ENCODE measurements around the gene KRTAP1-4.
"Not testable (repeated sequence)": the region's sequence is repeated elsewhere in the genome, so short reads cannot be mapped to it uniquely, and the experiment has no call there.

The KRTAP1-4 gene

DNA sequence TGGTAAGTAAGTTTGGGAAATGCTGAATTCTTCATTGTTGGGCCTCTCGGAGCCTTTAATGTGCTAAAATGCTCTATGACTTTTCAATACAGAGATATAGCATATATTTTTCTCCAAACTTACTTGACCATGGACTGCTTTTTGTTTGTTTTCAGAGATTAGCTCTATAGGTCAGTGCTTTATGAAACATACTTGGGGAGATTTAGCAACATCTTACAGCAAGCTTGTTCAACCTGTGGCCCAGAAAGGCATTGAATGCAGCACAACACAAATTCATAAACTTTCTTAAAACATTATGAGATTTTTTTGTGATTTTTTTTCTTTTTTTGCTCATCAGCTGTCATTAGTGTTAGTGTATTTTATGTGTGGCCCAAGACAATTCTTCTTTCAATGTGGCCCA lies 20.1 kb downstream of the KRTAP1-4 start:
- DNase-seq (ENCODE audit: low read depth, low spot score) = no peak
- H3K27ac ChIP-seq = no peak overlapping the region

- H3K27ac ChIP-seq = no peak overlapping the region
- DNase-seq (ENCODE audit: low read depth, low spot score) = no peak
Observed at GRCh38 chr17:41009301-41009760, 20.7 kb downstream of the KRTAP1-4 start.

DNA sequence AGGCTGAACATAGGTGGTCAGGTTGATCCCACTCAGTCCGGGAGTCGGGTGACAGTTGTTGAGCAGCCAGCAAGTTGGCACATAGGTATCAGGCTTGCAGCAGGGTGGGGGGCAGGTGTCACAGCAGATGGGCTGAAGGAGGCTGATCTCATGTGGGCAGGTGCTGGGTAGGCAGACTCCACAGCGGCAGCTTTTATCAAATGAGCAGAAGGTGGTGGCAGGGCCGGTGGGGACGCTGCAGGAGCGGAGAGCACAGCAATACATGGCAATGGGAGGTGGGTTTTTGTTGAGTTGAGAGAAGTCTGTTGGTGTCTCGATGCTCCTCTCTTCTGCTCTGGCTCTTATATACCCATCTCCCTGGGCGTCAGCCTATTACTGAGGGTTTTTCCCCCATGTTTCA lies 21.2 kb downstream of the KRTAP1-4 start, which contains the start of gene KRTAP3-1:
TSS of gene KRTAP3-1 (minus strand) at position 318 of the 400 bp plus-strand sequence. CDS start at position 264, 54 bp downstream.
- DNase-seq (ENCODE audit: low read depth, low spot score) = no peak
- H3K27ac ChIP-seq = no peak within 1 kb of the TSS

DNA sequence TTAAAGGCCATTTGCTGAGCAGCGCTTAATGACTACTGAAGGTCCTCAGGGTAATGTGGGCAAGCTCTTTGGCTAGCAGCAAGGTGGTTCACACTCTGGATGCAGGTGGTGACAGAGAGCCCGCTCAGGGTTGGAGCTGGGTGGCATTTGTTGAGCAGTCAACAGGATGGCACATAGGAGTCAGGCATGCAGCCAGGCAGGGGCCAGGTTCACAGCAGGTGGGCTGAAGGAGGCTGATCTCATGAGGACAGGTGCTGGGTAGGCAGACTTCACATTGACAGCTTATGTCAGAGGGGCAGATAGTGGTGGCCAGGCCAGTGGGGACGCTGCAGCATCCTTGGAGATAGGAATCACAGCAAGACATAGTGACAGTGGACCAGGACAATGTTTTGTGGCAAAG lies 25.6 kb downstream of the KRTAP1-4 start:
- DNase-seq (ENCODE audit: low read depth, low spot score) = no peak
- no peak overlapping the region for H3K27ac ChIP-seq

DNA sequence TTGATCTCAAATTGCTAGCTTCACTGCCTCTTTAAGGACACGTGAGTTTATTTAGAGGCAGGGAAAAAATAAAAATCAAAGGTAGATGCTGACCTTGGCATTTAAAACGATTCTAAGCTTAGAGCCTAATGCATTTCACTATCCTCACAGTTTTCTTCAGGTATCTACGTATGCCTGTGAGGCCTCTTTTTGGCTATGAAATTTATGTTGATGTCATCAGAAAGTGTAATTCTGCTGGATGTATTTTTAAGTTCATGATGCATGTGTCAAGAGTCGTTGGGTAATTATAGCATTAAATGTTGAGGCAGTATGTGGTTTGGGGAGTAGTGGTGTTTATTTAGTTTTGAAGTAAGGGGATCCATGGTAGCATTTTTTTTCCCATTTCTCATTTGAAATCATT lies 26.1 kb downstream of the KRTAP1-4 start:
- no peak overlapping the region for H3K27ac ChIP-seq
- DNase-seq (ENCODE audit: low read depth, low spot score) = no peak

- H3K27ac ChIP-seq = peak overlapping the region; percentile 32
- DNase-seq (ENCODE audit: low read depth, low spot score) = no peak
Observed at GRCh38 chr17:41002814-41003213, 27.2 kb downstream of the KRTAP1-4 start.

DNA sequence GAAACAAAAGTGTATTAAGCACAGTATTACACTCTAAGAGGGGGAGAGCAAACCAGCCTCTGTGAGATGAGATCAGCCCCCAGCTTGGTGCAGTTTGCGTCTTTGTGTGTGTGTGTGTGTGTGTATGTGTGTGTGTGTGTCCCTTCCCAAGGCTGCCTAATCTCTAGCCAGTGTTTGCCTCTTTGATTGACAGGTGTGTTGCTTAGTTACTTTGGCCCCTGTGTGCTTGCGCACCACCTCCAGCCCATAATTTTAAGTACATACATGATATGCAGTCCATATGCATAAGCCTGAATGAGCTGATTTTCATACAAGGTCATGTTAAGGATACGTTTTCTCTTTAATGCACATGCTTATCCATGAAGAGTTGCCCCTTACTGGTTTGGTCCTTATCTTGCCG lies 28.2 kb downstream of the KRTAP1-4 start:
- H3K27ac ChIP-seq = no peak overlapping the region
- DNase-seq (ENCODE audit: low read depth, low spot score) = no peak

- H3K27ac ChIP-seq; DNase-seq (ENCODE audit: low read depth, low spot score): not testable (repeated sequence)
Observed at GRCh38 chr17:40999563-40999962, 30.4 kb downstream of the KRTAP1-4 start, which contains the start of gene KRTAP3-2. TSS of gene KRTAP3-2 (minus strand) at chr17:40999906. CDS start at chr17:40999853, 53 bp downstream.

GRCh38 chr17:40997361-40997760 lies 32.6 kb downstream of the KRTAP1-4 start:
- H3K27ac ChIP-seq = no peak overlapping the region

DNA sequence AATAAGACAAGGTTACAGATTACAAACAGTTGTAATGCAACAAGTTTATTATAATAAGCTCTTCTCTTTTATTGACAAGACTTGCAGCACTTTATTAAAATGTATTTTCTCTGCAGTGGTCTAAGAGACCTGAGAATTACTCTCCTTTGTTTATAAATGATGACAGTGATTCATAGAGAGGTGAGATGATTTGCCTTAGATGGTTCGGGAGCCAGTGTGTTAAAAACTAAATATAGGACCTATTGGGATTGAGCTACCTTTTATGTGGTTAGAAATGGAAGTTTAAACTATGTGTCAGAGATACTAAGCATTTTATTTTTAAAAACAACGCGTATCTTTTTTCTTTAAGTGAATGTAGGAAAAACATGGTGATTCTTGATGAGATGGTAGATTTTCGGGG lies 33.2 kb downstream of the KRTAP1-4 start:
- no peak for DNase-seq (ENCODE audit: low read depth, low spot score)
- H3K27ac ChIP-seq = no peak overlapping the region

More at GRCh38 chr17:40997361-40997760, 32.6 kb downstream of the KRTAP1-4 start:
- no peak for DNase-seq (ENCODE audit: low read depth, low spot score)

DNA sequence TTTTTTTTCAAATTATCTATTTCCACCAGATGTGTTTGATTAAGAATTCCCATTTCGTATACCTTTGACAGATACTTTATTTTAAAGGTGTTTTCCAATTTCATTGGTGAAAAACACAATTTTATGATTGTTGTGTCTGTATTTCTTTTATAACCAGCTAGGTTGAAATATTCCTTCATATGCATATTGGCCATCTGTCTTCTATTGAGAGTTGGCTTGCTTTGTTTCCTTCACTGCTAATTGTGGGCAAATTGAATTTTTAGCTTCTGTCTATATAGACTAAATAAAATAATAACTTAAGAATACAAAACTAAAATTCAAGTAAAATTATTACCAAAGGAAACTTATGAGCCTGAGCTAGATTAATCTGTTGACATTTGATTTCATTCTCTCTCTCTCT lies 34.9 kb downstream of the KRTAP1-4 start:
- DNase-seq (ENCODE audit: low read depth, low spot score) = no peak
- H3K27ac ChIP-seq = no peak overlapping the region

GRCh38 chr17:40993839-40994238 lies 36.2 kb downstream of the KRTAP1-4 start, which contains the start of gene KRTAP3-3:
TSS of gene KRTAP3-3 (minus strand) at chr17:40994164. CDS start at chr17:40994097, 67 bp downstream.
- no peak for DNase-seq (ENCODE audit: low read depth, low spot score)
- H3K27ac ChIP-seq = no peak within 1 kb of the TSS

DNA sequence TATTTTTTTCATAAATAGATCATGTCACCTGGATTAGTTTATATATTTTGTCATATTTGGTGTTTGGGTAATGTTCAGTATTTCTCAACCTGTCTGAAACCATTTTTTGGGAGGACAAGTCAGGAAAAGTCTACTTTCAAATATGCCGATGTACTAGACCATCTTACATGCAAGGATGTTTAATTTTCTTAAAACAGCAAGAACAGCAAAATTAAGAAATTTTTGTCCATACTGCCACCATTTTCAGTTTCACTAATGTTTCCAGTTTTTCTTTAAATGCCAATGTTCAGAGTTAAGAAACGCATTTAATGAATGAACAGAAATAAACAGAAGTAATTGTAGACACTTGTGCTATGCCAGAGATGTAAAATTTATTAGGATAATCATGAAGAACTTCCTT lies 36.9 kb downstream of the KRTAP1-4 start:
- H3K27ac ChIP-seq = no peak overlapping the region

DNA sequence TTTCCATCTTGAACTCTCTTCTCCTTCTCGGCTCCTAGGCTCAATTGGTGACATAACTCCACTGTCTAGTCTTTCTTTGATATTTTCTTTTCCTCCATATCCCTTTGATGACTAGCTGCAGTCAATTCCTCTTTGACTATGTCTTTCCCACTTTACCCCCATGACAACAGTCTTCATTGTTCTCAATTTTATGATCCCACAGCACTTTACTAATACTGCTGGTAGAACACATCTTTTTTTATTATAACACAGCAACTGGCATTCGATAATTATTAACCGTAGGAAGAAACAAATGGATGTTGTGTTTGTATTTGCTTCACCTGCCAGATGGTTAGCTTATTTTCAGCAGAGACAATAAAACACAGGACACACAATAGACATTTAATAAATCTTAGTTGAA lies 37.3 kb downstream of the KRTAP1-4 start:
- H3K27ac ChIP-seq = no peak overlapping the region

More for the DNA sequence above, 36.9 kb downstream of the KRTAP1-4 start:
- no peak for DNase-seq (ENCODE audit: low read depth, low spot score)

GRCh38 chr17:40986920-40987319 lies 43.1 kb downstream of the KRTAP1-4 start:
- no peak for DNase-seq (ENCODE audit: low read depth, low spot score)
- H3K27ac ChIP-seq = no peak overlapping the region

More for the DNA sequence above, 37.3 kb downstream of the KRTAP1-4 start:
- DNase-seq (ENCODE audit: low read depth, low spot score) = no peak

- no peak for DNase-seq (ENCODE audit: low read depth, low spot score)
- no peak within 1 kb of the TSS for H3K27ac ChIP-seq
Observed at GRCh38 chr17:40984226-40984625, 45.8 kb downstream of the KRTAP1-4 start, which contains the start of gene KRT40. TSS of gene KRT40 (minus strand) at chr17:40984326. CDS start at chr17:40984273, 53 bp downstream.

- DNase-seq (ENCODE audit: low read depth, low spot score) = no peak
- no peak overlapping the region for H3K27ac ChIP-seq
Observed at GRCh38 chr17:40981115-40981514, 48.9 kb downstream of the KRTAP1-4 start.

DNA sequence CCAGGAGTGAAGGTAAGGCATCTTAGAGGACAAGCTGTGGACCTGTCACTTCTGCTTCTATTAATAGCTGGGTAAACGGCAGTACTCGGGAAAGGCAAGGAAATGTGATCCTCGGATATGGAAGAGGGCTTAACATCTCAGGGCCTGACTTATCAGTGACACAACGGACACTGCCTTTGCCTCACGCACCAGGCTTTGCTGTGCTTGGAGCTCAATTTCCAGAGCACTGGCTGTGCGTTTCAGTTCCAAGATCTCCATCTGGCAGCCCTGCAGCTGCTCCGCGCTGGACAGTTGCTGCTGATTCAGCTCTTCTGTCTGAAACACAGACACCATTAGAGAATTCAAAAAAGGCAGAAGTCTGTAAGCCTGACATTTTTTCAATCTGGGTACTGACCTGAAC lies 49.4 kb downstream of the KRTAP1-4 start:
- DNase-seq (ENCODE audit: low read depth, low spot score) = no peak
- H3K27ac ChIP-seq = no peak overlapping the region

DNA sequence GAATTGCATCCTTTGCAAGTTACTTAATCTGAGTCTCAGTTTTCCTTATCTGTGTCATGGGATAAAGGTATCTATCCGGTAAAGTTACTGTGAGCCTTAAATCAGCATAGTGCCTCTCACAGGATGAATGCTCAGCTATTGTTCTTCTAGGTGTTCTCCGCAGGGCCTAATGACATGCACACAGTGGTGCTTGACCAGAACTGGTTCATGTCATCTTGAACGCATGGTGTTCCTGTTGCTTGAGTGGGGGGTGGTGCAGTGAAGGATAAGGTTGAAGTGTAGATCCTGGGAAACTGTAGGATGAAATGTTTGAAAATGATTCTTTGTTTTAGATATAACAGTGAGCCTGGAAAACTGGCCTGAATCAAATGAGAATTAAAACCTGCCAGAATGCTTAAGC lies 49.9 kb downstream of the KRTAP1-4 start:
- no peak for DNase-seq (ENCODE audit: low read depth, low spot score)
- no peak overlapping the region for H3K27ac ChIP-seq

All from epithelial cell of prostate (primary cell).